Measurements from ENCODE around the gene C4BPB.

C4BPB gene

GRCh38 chr1:207088161-207088560, 499 bp upstream of the C4BPB start:
- no peak for FAIRE-seq

- FAIRE-seq, result no peak
These were observed 1.1 kb downstream of the C4BPB start for GRCh38 chr1:207089627-207090355.

GRCh38 chr1:207091200-207091908, 2.7 kb downstream of the C4BPB start:
- no peak for FAIRE-seq

- FAIRE-seq, result no peak
These were observed 5.3 kb downstream of the C4BPB start for GRCh38 chr1:207093944-207094343.

- no peak for FAIRE-seq
These were observed 9.2 kb downstream of the C4BPB start for GRCh38 chr1:207097871-207098324.

- no peak for FAIRE-seq
These were observed 13.1 kb downstream of the C4BPB start for GRCh38 chr1:207101720-207102119.

- FAIRE-seq, result no peak
These were observed 13.5 kb downstream of the C4BPB start for GRCh38 chr1:207102146-207102545.

- FAIRE-seq, result no peak
These were observed 14.0 kb downstream of the C4BPB start for GRCh38 chr1:207102659-207103058.

GRCh38 chr1:207103892-207104373, 15.3 kb downstream of the C4BPB start, which contains the start of gene C4BPA:
Gene C4BPA, plus strand, starts transcription at chr1:207104233. Its CDS starts 8,793 bp downstream, at chr1:207113026.
- FAIRE-seq, result no peak

GRCh38 chr1:207109004-207109403, 20.3 kb downstream of the C4BPB start:
- FAIRE-seq, result no peak

- no peak for FAIRE-seq
These were observed 24.1 kb downstream of the C4BPB start for GRCh38 chr1:207112616-207113296.

- FAIRE-seq, result no peak
These were observed 26.6 kb downstream of the C4BPB start for GRCh38 chr1:207115269-207115668.

- no peak for FAIRE-seq
These were observed 35.7 kb downstream of the C4BPB start for GRCh38 chr1:207124389-207124788.

GRCh38 chr1:207128336-207128921, 39.8 kb downstream of the C4BPB start:
- no peak for FAIRE-seq

GRCh38 chr1:207129053-207129452, 40.4 kb downstream of the C4BPB start:
- FAIRE-seq, result no peak

- FAIRE-seq, result no peak
These were observed 41.8 kb downstream of the C4BPB start for GRCh38 chr1:207130252-207131036.

- no peak for FAIRE-seq
These were observed 42.5 kb downstream of the C4BPB start for GRCh38 chr1:207131163-207131562.

GRCh38 chr1:207134581-207134980, 45.9 kb downstream of the C4BPB start:
- no peak for FAIRE-seq

- FAIRE-seq, result no peak
These were observed 51.0 kb downstream of the C4BPB start for GRCh38 chr1:207139616-207140015.

- FAIRE-seq, result no peak
These were observed 51.9 kb downstream of the C4BPB start for GRCh38 chr1:207140536-207140935.

- FAIRE-seq, result no peak
These were observed 56.9 kb downstream of the C4BPB start for GRCh38 chr1:207145401-207146058.

Measured in G401.6 (cell line).